Panc1 (cell line): ENCODE measurements around the gene SERPINA4. TPM values are rescaled to one million over a fixed set of nuclear protein-coding genes. Genes with fewer than 3 reads are reported as not detected.

Source experiments
- ATAC-seq: fragments of 200-7000 bp; cut with Tn5 transposase; 2 replicates; pipeline ENCODE4 v1.9.1; 2020; ENCODE audit warnings: mild to moderate bottlenecking, moderate library complexity
- BruUV-seq: library from RNA; stranded (reverse); fragments of 400-500 nt; replicated peaks from 2 replicates; lab custom pipeline; 2021; lab: Mats Ljungman, UMichigan
- CTCF ChIA-PET: fragments of 300-600 bp; sonication (Branson Sonifier 250); formaldehyde crosslinking; loops from one replicate; lab custom pipeline; 2022; ENCODE audit warnings: antibody characterized with exemption; lab: Charles Lee
- POLR2A ChIA-PET: fragments of 300-600 bp; sonication (Branson Sonifier 250); formaldehyde crosslinking; loops from one replicate; lab custom pipeline; 2022; ENCODE audit warnings: antibody characterized with exemption; lab: Charles Lee
- DNase-seq: peaks from one replicate; pipeline ENCODE4 v3.0.0-alpha.2; 2010; ENCODE audit warnings: low read depth, low spot score
- H3K27ac ChIP-seq: 2 replicates; pipeline ENCODE4 v1.5.1; 2011; ENCODE audit warnings: mild to moderate bottlenecking, low read length, inconsistent platforms
- H3K27me3 ChIP-seq: fragments of 200-500 bp; sonication (Bioruptor generic); 2 replicates; pipeline ENCODE4 v1.6.0; 2014; ENCODE audit warnings: low read length, inconsistent platforms; ENCODE audit not compliant: control insufficient read depth, insufficient read depth
- H3K36me3 ChIP-seq: fragments of 200-500 bp; sonication (Bioruptor generic); 2 replicates; pipeline ENCODE4 v1.5.1; 2014; ENCODE audit warnings: inconsistent platforms, mild to moderate bottlenecking, low read length, moderate library complexity; ENCODE audit not compliant: control insufficient read depth, insufficient read depth
- H3K4me1 ChIP-seq: 2 replicates; pipeline ENCODE4 v1.5.1; 2011; ENCODE audit warnings: inconsistent platforms, mild to moderate bottlenecking, low read length, moderate library complexity; ENCODE audit not compliant: control insufficient read depth, insufficient read depth
- H3K4me3 ChIP-seq, 2 experiments: 2 replicates each; pipeline ENCODE4 v1.5.1; 2011 to 2012; ENCODE audit warnings: low read depth in 2 of 2, low read length in 2 of 2, mild to moderate bottlenecking in 2 of 2, inconsistent platforms in 1 of 2, moderate library complexity in 1 of 2
- H3K9me3 ChIP-seq: fragments of 200-500 bp; sonication (Bioruptor generic); 2 replicates; pipeline ENCODE4 v1.5.1; 2014; ENCODE audit warnings: low read depth, mild to moderate bottlenecking, inconsistent platforms, low read length, moderate library complexity; ENCODE audit not compliant: control insufficient read depth, insufficient read depth
- CTCF ChIP-seq: fragments of 450-650 bp; IDR thresholded peaks from 2 replicates; pipeline ENCODE4 v1.5.1; 2017; ENCODE audit warnings: mild to moderate bottlenecking
- POLR2AphosphoS5 ChIP-seq: IDR thresholded peaks from 2 replicates; pipeline ENCODE4 v1.6.1; 2012; ENCODE audit warnings: mild to moderate bottlenecking, low read depth, low read length, moderate library complexity
- REST ChIP-seq, 2 experiments: IDR thresholded peaks; 2 replicates each; pipeline ENCODE4 v1.6.1; 2011 to 2012; ENCODE audit warnings: low read depth in 2 of 2, control low read depth in 1 of 2, low read length in 1 of 2, mild to moderate bottlenecking in 1 of 2, moderate library complexity in 1 of 2; ENCODE audit not compliant: insufficient read depth in 1 of 2
- SIN3A ChIP-seq: IDR thresholded peaks from 2 replicates; pipeline ENCODE4 v1.6.1; 2012; ENCODE audit warnings: low read depth, mild to moderate bottlenecking, low read length, moderate library complexity, borderline replicate concordance; ENCODE audit not compliant: insufficient read depth
- TCF7L2 ChIP-seq: IDR thresholded peaks from 2 replicates; pipeline ENCODE4 v1.6.1; 2011; ENCODE audit warnings: mild to moderate bottlenecking, low read depth, low read length, inconsistent platforms
- in situ Hi-C: cut with HindIII; loops from 2 replicates; pipeline ENCODE4 v1.10.0; 2016; ENCODE audit warnings: low sequenced_read_pairs, low pct_unique_long_range_greater_than_20kb
- intact Hi-C: fragments of 100-400 bp; cut with micrococcal nuclease; formaldehyde crosslinking; loops from one replicate; pipeline ENCODE4 v1.10.0; 2022; ENCODE audit not compliant: unreplicated experiment
- total RNA-seq: library from RNA; stranded (reverse); gene quantifications from one replicate; pipeline ENCODE4 v1.2.1, GENCODE V29; 2021; ENCODE audit not compliant: unreplicated experiment

SERPINA4 gene
- total RNA-seq, 1 experiment from 2014 or later: 0.10 TPM

DNA sequence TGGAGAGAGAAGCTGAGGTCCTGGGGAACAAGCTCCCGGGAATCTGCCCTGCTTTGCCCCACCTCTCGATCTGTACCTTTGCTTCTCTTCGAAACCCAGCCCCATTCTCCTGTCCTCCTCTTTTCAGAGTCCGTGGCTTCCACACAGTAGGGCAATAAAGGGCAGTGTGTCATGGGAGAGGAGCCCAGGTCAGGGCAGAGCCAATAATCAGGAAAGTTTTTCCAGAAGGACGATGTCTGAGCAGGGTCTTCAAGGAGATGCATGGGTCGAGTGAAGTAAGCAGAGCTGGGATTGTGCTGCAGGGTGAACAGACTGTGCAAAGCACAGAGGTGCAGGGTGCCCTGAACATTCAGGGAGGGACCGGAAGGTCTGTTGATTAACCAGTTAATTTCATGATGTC is 22.1 kb upstream of the SERPINA4 start:
- intact Hi-C loops: no loop called here
- H3K4me3 ChIP-seq: no peak overlapping the region
- ChIA-PET POLR2A (no interaction called here), CTCF (interaction anchor here (0.6 kb wide), 1 partner anchor 671 kb away, joined by 3 read pairs; no protein-coding TSS in a partner anchor)
- no peak overlapping the region for H3K27ac ChIP-seq
- no peaks in the 10 kb centered on the region for H3K9me3 ChIP-seq
- ATAC-seq (no peak), DNase-seq (no peak)
- H3K36me3 ChIP-seq: no peaks in the 10 kb centered on the region
- no peaks in the 10 kb centered on the region for H3K4me1 ChIP-seq
- no peaks in the 10 kb centered on the region for H3K27me3 ChIP-seq
- BruUV-seq: no TSS peak
- in situ Hi-C loops: no loop called here
- TF ChIP-seq POLR2AphosphoS5: no peak
- TF ChIP-seq CTCF: no peak
- TF ChIP-seq REST (IDR thresholded peaks at IDR 0.05; ENCODE audit: insufficient read depth in 1 of 2, low read depth in 2 of 2, low read length in 1 of 2): no peak
- TF ChIP-seq TCF7L2: no peak

GRCh38 chr14:94540031-94540794 is 21.0 kb upstream of the SERPINA4 start:
- no TSS peak for BruUV-seq

More at GRCh38 chr14:94540031-94540794, 21.0 kb upstream of the SERPINA4 start:
- ATAC-seq: no peak
- Histone ChIP-seq H3K27me3 (no peaks in the 10 kb centered on the region), H3K9me3 (no peaks in the 10 kb centered on the region), H3K27ac (no peak overlapping the region), H3K4me1 (no peaks in the 10 kb centered on the region), H3K4me3 (no peak overlapping the region), H3K36me3 (no peaks in the 10 kb centered on the region)
- no peak for DNase-seq
- intact Hi-C loops (no loop called here), in situ Hi-C loops (no loop called here)
- POLR2A ChIA-PET: no interaction called here
- CTCF ChIA-PET: interaction anchor here (0.6 to 1.0 kb wide), 2 partner anchors 64 to 403 kb away, joined by 3 to 7 read pairs; partner anchors contain the start of gene SERPINA9
- TF ChIP-seq REST (IDR thresholded peaks at IDR 0.05; ENCODE audit: insufficient read depth in 1 of 2, low read depth in 2 of 2, low read length in 1 of 2): no peak
- TF ChIP-seq SIN3A: no peak
- TF ChIP-seq POLR2AphosphoS5: no peak
- TF ChIP-seq TCF7L2: no peak
- TF ChIP-seq CTCF: no peak
